HG02981 (cell line): Measurements from ENCODE around the gene ERRFI1.
"Not testable (repeated sequence)": the region's sequence is repeated elsewhere in the genome, so short reads cannot be mapped to it uniquely, and the experiment has no call there.

ENCODE experiments used
- ATAC-seq: cut with Tn5 transposase; IDR thresholded peaks from one replicate; pipeline ENCODE4 v1.9.1; 2021; ENCODE audit warnings: mild to moderate bottlenecking, moderate library complexity; ENCODE audit not compliant: unreplicated experiment

Gene ERRFI1

GRCh38 chr1:8026153-8026975 lies at the start of gene ERRFI1:
ERRFI1 (minus strand) TSS chr1:8026309; CDS start chr1:8015619, 10,690 bp downstream.
- ATAC-seq, result peak; percentile 90

DNA sequence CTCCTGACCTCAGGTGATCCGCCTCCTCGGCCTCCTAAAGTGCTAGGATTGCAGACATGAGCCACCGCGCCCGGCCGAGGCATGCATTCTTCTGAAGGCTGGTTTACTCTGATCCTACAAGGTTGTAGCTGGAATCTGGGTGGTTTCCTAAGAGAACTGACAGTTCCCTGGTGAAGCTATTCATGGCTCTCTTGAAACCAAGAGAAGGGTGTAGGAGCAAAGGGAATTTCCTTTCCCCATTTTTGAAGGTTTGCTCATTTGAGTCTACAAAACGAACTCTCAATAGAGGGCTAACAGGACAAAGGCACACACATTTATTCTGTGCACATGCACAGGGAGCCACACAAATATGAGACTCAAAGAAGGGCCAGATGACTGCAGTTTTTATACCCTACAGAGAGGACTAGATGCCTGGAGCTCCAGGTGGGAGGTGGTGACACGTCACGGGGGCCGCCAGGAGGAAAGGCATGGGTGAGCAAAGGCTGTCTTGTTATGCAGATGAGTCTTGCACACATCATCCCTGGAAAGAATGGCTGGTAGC lies 49.5 kb upstream of the ERRFI1 start:
- no peak for ATAC-seq

- no peak for ATAC-seq
Measured at GRCh38 chr1:8073112-8073855, 47.2 kb upstream of the ERRFI1 start.

DNA sequence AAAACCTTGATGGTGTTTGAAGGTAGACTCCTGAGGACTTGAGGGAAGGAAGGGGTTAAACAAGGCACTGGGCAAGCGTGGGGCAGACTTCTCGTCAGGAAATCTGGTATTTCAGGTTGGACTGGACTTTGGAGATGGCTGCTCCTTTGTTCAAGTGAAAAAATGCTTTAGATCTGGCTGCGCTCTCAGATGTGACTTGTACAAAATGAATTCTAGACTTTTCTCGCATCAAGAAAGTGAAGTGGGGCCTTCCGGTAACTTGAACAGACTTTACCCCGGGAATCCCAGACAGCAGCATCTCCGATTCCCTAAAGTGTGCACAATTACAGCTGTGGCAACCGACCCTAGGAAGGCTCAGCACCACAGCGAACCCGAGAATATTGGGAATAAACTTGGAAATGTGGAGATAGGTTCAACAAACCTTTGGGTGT lies 44.3 kb upstream of the ERRFI1 start:
- ATAC-seq, result no peak

- not testable (repeated sequence) for ATAC-seq
Measured at GRCh38 chr1:8069614-8070320, 43.7 kb upstream of the ERRFI1 start.

- ATAC-seq, result no peak
Measured at GRCh38 chr1:8065369-8065768, 39.3 kb upstream of the ERRFI1 start.

GRCh38 chr1:8063298-8064036 lies 37.4 kb upstream of the ERRFI1 start:
- no peak for ATAC-seq

GRCh38 chr1:8062861-8063260 lies 36.8 kb upstream of the ERRFI1 start:
- ATAC-seq, result no peak

DNA sequence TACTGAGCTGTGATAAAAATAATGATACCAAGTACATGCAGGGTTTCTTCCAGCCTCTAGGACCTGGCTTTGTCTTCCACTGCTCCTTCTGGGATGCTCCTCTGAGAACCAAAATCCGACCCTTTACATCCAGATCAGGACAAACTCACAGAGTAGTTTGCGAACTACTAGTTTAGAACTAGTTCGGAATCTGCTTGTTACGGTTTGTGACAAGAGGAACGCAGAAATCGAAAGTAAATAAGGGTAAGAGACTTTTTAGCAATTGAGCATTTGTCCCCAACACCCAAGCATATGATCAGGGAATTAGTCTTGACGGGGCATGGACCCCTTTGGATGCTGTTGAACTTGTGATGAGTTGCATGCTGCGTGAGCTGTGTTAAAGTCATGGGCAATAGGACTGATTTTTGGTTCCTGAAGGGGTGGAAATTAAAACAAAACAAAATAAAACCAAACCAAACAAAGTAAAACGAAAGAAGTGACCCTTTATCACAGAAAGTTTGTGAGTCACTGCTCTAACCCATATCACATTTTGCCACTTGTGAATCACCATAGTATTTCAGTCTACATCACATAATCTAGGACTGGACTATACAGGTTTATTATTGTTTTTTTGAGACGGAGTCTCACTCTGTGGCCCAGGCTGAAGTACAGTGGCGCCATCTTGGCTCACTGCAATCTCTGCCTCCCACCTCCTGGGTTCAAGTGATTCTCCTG lies 35.7 kb upstream of the ERRFI1 start:
- no peak for ATAC-seq

- ATAC-seq, result no peak
Measured at GRCh38 chr1:8061210-8061609, 35.1 kb upstream of the ERRFI1 start.

GRCh38 chr1:8059161-8059622 lies 33.1 kb upstream of the ERRFI1 start:
- no peak for ATAC-seq

GRCh38 chr1:8057779-8058178 lies 31.7 kb upstream of the ERRFI1 start:
- not testable (repeated sequence) for ATAC-seq

- ATAC-seq, result no peak
Measured at GRCh38 chr1:8055973-8056372, 29.9 kb upstream of the ERRFI1 start.

- no peak for ATAC-seq
Measured at GRCh38 chr1:8053878-8054567, 27.9 kb upstream of the ERRFI1 start.

GRCh38 chr1:8051650-8052049 lies 25.5 kb upstream of the ERRFI1 start:
- no peak for ATAC-seq

DNA sequence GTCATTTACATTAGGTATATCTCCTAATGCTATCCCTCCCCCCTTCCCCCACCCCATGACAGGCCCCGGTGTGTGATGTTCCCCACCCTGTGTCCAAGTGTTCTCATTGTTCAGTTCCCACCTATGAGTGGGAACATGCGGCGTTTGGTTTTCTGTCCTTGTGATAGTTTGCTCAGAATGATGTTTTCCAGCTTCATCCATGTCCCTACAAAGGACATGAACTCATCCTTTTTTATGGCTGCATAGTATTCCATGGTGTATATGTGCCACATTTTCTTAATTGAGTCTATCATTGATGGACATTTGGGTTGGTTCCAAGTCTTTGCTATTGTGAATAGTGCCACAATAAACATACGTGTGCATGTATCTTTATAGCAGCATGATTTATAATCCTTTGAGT lies 23.1 kb upstream of the ERRFI1 start:
- ATAC-seq, result not testable (repeated sequence)

GRCh38 chr1:8047686-8048445 lies 21.8 kb upstream of the ERRFI1 start:
- ATAC-seq, result no peak

DNA sequence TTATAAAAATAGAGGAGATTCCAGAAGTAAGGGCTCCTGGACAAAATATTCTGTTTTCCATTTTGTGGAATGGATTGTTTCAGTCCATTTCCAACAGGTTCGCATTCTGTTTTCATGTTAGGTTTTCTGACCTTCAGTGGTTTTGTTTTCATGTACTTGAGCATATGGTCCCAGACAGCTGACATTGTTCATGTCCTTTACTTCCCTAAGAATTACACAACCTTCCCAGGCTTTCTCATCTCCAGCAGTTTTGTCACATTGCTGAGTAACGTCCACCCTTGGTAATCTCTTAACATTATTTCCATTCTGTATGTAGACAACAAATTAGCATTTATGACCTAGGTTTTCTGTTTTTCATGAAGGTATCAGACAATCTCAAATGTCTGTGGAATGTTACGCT lies 21.0 kb upstream of the ERRFI1 start:
- no peak for ATAC-seq
